Stimulated activated CD8-positive, alpha-beta memory T cell treated with anti-CD3 and anti-CD28 coated beads, Interleukin-4, amount 100 ng/mL, for 1 hour (primary cell): Measurements from ENCODE around the gene LRRC8C.

ENCODE experiments used
- DNase-seq, 2 donors: peaks; one replicate each; pipeline ENCODE4 v3.0.0-alpha.2; 2020; ENCODE audit warnings: low read depth in 2 of 2, low spot score in 1 of 2

The LRRC8C gene

DNA sequence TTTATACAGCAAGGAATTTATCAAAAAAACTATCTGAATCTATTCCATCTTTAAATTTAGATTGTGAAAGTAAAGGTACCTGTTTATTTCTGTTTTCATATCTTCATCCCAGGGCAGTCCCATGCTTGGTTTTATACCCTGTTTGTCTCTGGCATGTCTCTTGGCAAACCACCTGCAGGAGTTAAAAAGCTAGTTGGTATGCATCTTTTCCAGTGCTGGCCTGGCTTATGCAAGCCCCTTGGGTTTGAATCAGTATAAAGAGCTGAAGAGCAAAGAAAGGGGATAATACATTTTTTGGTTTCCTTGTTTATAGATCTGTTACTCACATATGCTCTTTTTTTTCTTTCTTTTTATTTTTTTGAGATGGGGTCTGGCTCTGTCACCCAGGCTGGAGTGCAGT is 37.8 kb downstream of the LRRC8C start:
- DNase-seq: no peak

- DNase-seq: no peak
Measured at GRCh38 chr1:89671775-89672488, 39.0 kb downstream of the LRRC8C start.

- DNase-seq: no peak
Measured at GRCh38 chr1:89672489-89673183, 39.7 kb downstream of the LRRC8C start.

DNA sequence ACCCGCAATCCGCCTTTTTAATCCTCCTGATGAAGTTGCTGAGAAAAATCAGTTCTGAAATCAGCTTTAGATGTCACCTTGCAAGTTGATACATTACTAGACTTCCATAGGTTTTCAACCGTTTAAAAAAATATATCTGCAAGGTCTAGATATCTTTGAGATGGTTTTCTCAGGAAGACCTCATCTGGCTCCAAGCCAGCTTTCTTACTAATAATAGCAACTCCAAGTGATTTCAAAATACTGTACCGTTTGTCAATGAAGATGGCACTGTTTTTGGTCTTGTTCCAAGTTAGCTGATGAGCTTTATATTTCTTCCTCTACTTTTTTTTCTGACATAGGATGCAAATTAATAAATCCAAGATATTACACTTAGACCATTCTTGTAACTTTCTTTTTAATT is 40.3 kb downstream of the LRRC8C start:
- no peak for DNase-seq

DNA sequence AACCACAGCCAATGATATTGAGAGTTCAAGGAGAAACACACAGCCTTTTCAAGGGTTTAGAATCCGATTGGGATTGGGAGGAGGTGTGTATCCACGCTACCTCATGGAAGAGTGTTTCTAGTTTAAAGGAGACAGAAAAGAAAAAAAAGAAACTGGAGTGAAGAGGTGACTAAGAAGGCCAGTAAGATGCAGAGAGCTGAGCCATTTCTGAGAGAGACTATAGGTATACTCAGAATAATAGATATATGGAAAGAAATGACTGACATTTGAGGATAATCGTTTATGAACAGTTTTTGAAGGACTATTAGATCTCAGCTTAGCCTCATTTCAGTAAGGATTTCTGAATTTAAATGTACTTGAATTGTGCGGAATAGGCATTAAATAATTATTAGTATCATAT is 42.8 kb downstream of the LRRC8C start:
- no peak for DNase-seq

GRCh38 chr1:89681045-89681729 is 48.3 kb downstream of the LRRC8C start:
- DNase-seq: no peak

GRCh38 chr1:89682611-89683010 is 49.7 kb downstream of the LRRC8C start:
- no peak for DNase-seq

DNA sequence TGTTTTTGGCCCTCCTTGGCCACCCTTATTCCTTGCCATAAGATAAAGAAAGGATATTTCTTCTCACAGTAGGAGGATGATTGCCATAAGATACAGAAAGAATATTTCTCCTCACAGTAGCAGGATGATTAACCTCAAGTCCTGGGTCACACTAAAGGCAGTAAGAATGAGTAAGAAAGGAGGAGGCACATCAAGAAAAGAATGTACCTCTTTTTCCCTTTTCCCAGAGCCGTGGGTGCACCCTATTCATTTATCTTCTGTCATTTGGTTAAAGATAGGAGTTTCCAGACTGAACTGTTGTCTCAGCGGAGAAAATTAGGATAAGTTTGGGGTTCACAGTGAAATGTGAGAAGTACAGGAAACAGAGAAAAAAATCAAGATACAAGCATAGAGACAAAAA is 52.5 kb downstream of the LRRC8C start:
- no peak for DNase-seq

- DNase-seq: no peak
Measured at GRCh38 chr1:89686520-89686919, 53.6 kb downstream of the LRRC8C start.

GRCh38 chr1:89687254-89687653 is 54.3 kb downstream of the LRRC8C start:
- DNase-seq: no peak

DNA sequence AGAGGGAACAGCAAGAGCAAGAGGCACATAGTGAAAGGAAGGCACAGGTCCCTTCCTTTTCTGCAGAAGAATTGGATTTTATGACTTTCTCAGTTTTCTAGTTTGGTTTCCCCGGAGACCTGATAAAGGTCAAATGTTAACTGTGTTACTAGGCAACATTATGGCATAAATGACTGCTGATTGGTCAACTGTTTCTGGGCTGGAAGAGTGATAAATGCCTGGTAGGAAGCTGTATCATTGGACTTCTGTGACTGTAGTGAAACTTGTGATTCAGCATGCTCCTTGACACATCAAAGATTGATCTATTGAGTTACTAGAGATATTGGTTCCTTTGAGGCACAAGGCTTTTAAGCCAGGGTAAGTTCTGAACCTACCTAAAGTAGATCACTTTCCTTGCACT is 55.7 kb downstream of the LRRC8C start:
- DNase-seq: no peak

DNA sequence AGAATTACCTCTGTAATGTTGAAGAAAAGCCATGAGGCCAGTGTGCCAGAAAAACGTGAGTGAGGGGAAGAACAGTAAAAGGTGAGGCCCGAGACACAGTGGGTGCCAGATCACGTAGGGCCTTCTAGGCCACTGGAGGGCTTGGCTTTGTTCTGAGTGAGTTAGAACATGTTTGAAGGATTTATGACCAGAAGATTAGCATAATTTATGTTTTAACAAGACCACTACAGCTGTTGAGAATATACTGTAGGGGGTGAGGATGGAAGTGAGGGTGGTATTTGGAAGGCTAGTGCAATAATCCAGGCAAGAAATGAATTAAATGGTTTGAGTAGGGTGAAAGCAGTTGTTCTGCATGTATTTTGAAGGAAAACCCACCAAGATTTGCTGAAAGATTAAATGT is 56.3 kb downstream of the LRRC8C start:
- no peak for DNase-seq

DNA sequence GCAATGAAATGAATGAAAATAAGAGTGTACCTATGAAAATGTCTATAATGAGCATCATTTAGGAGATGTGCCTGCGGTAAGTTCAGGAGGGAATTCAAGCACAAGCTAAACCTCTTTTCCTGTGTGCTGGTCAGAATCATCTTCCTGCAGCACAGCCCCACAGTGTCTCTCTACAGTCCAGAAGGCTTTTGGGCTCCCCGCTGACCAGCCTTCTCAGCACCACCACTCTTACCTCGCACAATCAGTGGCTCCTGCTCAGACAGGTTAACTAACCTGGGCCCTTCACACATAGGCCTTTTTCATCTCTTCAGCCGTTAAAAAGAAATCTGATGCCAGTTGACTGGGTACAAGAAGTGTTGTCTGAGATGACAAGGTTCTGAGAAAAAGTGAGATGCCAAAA is 57.7 kb downstream of the LRRC8C start:
- DNase-seq: no peak

DNA sequence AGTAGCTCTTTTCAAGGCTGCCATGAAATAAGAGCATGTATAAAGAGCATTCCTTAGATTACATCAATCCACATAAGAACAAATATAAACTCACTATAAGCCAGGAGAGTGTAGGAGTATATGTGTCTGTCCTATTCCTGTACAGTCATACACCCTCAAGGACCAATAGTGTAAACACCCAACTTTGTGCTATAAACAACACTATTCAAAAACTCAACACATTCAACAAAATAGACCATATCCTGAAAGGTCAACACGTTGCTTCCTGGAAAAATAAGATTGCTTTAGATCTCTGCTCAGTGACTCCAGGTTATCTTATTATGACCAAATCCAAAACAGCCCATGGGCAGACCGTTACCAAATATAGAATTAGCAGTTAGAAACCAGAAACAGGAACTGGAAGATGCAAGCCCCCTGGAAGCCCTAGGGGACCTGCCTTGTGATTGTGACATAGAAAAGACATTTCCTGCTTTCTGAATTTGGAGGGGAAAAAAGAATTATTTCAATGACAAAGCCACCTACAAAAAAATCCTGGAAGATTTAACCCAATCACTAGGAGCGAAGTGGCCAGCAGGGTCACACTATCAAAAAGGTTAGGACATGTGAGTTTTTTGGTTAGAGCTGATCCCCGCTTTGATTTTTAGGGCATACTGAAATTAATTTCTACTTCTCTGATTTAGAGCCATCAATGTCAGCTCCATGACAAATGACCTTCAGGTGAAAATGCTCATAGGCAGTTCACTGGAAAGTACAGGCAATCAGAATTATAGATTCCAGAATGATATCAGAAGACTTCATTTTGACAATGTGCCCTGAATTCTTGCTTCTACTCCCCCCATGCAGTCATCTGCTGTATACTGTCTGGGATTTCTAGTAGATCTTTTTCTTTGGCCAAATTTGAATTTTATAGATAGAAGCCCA is 59.9 kb downstream of the LRRC8C start:
- no peak for DNase-seq

DNA sequence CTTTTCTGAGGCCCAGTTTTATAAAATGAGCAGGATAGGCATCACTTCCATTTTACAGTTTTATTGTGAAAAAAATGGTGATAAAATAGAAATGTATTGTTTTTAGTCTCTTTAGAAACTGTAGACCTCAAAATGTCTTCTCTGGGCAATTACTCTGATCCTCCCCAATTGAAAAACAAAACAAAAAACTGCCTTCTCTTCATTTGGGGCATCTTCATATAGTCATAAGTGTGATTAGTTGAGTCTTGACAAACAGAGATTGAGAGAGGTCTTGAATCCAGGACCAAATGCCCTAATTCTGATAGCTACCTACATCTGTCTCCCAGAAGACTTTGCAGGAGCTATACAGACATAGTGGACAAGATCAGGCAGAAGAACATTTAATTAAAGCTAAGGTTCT is 62.9 kb downstream of the LRRC8C start:
- DNase-seq: no peak

- no peak for DNase-seq
Measured at GRCh38 chr1:89697383-89697782, 64.5 kb downstream of the LRRC8C start.

DNA sequence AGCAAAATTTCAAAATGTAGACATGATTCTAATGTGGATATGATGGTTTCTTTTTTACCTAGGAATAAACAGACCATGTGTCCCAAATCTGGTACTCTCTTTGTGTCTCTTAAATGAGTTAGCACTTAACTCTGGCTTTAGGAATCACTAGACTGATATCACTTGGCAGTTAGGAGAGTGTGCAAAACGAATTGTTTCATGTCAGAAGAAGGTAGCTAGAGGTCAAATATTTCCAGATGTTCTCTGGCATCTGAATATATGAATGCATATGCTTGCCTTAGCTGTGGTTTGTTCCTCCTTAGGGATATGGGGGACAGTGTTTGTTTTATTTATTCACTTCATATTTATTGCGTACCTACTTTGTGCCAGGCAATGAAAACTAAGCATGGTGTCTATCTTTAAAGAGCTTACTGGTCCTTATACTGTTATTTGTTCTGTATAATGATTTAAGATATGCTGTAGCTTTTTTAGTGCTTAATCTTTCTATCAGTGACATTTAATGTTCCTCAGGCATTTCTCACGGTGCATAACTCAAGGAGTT is 65.2 kb downstream of the LRRC8C start:
- no peak for DNase-seq

- DNase-seq: no peak
Measured at GRCh38 chr1:89698624-89699023, 65.7 kb downstream of the LRRC8C start.

DNA sequence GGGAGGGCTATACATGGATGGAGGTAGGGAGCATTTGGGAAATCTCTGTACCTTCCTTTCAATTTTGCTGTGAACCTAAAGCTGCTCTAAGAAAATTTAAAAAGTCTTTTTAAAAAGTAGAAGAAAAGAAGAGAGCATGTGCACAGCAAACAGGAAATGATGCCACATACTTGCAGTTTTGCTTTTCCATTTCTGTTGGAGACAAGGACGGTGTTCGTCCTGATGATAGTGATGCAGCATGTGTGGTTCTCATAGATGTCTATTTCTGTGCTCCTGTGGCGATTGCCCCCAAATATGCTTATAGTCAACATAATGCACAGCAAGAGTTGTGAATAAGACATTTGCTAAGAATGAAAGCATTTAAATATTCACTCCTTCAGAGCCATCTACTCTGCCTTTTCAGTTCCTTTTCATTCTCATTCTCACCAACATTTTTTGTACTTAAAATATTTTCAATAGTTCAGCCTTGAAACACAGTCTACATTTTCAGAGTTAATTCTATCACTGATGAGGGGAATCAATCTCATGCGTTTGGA is 66.6 kb downstream of the LRRC8C start:
- no peak for DNase-seq

- DNase-seq: peak in 1 of 2 donors; percentile 5
Measured at GRCh38 chr1:89701746-89702241, 68.9 kb downstream of the LRRC8C start.
